ENCODE data around the gene TRIM63. TPM values are rescaled to one million over a fixed set of nuclear protein-coding genes. Genes with fewer than 3 reads are reported as not detected.

TRIM63 gene
- total RNA-seq, 1 experiment from 2014 or later: not detected

- peaks cover 16 to 21% of the 10 kb centered on the region in 2 experiments for H3K4me1 Mint-ChIP-seq
- Histone ChIP-seq H3K4ac (ENCODE audit: low read depth, low read length) (no peak overlapping the region), H3T11ph (ENCODE audit: low read length) (no peak overlapping the region), H2BK120ac (ENCODE audit: low read depth, low read length, poor library complexity, severe bottlenecking) (no peak overlapping the region), H4K91ac (ENCODE audit: insufficient read length, low read depth, low read length) (no peak overlapping the region), H3K27ac (ENCODE audit: insufficient read length, low read depth, low read length) (no peak overlapping the region), H4K5ac (ENCODE audit: insufficient read length, low read depth, low read length) (no peak overlapping the region), H3K18ac (ENCODE audit: insufficient read length, low read depth, low read length) (no peak overlapping the region), H3K14ac (ENCODE audit: insufficient read depth, low read length) (no peak overlapping the region), H3K27me3 (ENCODE audit: insufficient read depth, low read length) (no peaks in the 10 kb centered on the region), H3K79me2 (ENCODE audit: insufficient read depth, low read length) (no peaks in the 10 kb centered on the region), H4K20me1 (ENCODE audit: control insufficient read depth, insufficient read depth, insufficient read length) (no peaks in the 10 kb centered on the region), H2BK5ac (ENCODE audit: insufficient read length, low read length) (no peak overlapping the region), H2BK12ac (ENCODE audit: insufficient read length, low read depth, low read length) (no peak overlapping the region), H2BK20ac (ENCODE audit: low read depth, low read length, poor library complexity, severe bottlenecking) (no peak overlapping the region), H2AK5ac (ENCODE audit: insufficient read length, low read length) (no peak overlapping the region), H3K4me2 (ENCODE audit: insufficient read depth, insufficient read length, low read length) (no peak overlapping the region), H3K4me1 (ENCODE audit: insufficient read depth, low read length) (no peaks in the 10 kb centered on the region; the same call in 1 of the 2 replicates), H3K9ac (ENCODE audit: extremely low read depth, insufficient read length, low read length) (no peak overlapping the region), H3K23ac (ENCODE audit: insufficient read length, low read depth, low read length) (no peak overlapping the region), H3K23me2 (ENCODE audit: insufficient read length, low read depth, low read length, poor library complexity, severe bottlenecking) (no peaks in the 10 kb centered on the region), H2AFZ (ENCODE audit: low read length) (no peak overlapping the region), H3K56ac (ENCODE audit: insufficient read length, low read depth, low read length) (no peak overlapping the region), H3K9me3 (ENCODE audit: control insufficient read depth, low read depth, low read length) (no peaks in the 10 kb centered on the region), H3K79me1 (ENCODE audit: insufficient read depth, low read depth, low read length, poor library complexity, severe bottlenecking) (no peaks in the 10 kb centered on the region), H2BK15ac (ENCODE audit: low read depth, low read length) (no peak overlapping the region), H4K8ac (replicated peaks; ENCODE audit: insufficient read length, low read depth, low read length) (no peak overlapping the region)
- H3K27ac Mint-ChIP-seq: no peak overlapping the region
- H3K36me3 Mint-ChIP-seq (ENCODE audit: insufficient read depth in 1 of 3, low read depth in 3 of 3): no peaks in the 10 kb centered on the region
- no peak for DNase-seq
- no peak overlapping the region for H3K4me3 Mint-ChIP-seq
- no CpG with 5 or more reads among the region's 3 CpGs for WGBS (ENCODE audit: extremely low coverage, insufficient read length, low lambda C conversion rate)
- TF ChIP-seq, protein P1, sequence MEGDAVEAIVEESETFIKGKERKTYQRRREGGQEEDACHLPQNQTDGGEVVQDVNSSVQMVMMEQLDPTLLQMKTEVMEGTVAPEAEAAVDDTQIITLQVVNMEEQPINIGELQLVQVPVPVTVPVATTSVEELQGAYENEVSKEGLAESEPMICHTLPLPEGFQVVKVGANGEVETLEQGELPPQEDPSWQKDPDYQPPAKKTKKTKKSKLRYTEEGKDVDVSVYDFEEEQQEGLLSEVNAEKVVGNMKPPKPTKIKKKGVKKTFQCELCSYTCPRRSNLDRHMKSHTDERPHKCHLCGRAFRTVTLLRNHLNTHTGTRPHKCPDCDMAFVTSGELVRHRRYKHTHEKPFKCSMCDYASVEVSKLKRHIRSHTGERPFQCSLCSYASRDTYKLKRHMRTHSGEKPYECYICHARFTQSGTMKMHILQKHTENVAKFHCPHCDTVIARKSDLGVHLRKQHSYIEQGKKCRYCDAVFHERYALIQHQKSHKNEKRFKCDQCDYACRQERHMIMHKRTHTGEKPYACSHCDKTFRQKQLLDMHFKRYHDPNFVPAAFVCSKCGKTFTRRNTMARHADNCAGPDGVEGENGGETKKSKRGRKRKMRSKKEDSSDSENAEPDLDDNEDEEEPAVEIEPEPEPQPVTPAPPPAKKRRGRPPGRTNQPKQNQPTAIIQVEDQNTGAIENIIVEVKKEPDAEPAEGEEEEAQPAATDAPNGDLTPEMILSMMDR (conservative IDR thresholded peaks at IDR 0.05): no peak
- peaks cover 0 to 3% of the 10 kb centered on the region in 2 experiments; a peak in 1 of 5 replicates for H3K9me3 Mint-ChIP-seq
- H3K27me3 Mint-ChIP-seq (ENCODE audit: low read depth): peaks cover 30% of the 10 kb centered on the region
These were observed 21.7 kb upstream of the TRIM63 start for GRCh38 chr1:26089125-26089524.
